MCF 10A (cell line): Measurements from ENCODE around the gene KCTD1. TPM values are rescaled to one million over a fixed set of nuclear protein-coding genes. Genes with fewer than 3 reads are reported as not detected.
A peak's percentile ranks its signal among the peaks of the same experiment; 100 is the strongest.

Experiments
- BruUV-seq: library from RNA; stranded (reverse); fragments of 400-500 nt; replicated peaks from 2 replicates; lab custom pipeline; 2021; lab: Mats Ljungman, UMichigan
- CTCF ChIA-PET: fragments of 300-600 bp; sonication (Branson Sonifier 250); formaldehyde crosslinking; extraction: SDS; loops from one replicate; lab custom pipeline; 2021; ENCODE audit warnings: antibody characterized with exemption, inconsistent platforms; lab: Yijun Ruan, JAX
- POLR2A ChIA-PET: fragments of 300-600, 350-650 bp; sonication (Branson Sonifier 250); formaldehyde crosslinking; extraction: SDS; loops from one replicate; lab custom pipeline; 2020; ENCODE audit warnings: antibody characterized with exemption, inconsistent platforms; lab: Yijun Ruan, JAX
- DNase-seq: peaks from one replicate; pipeline ENCODE4 v3.0.0-alpha.2; 2018; ENCODE audit not compliant: unreplicated experiment
- H3K27ac Mint-ChIP-seq: one replicate; pipeline ENCODE4 v1.8.0; 2022; ENCODE audit warnings: mild to moderate bottlenecking, low read depth, mixed read lengths; ENCODE audit not compliant: unreplicated experiment
- H3K27me3 Mint-ChIP-seq: one replicate; pipeline ENCODE4 v1.8.0; 2022; ENCODE audit warnings: mixed read lengths; ENCODE audit not compliant: insufficient read depth, unreplicated experiment
- H3K36me3 Mint-ChIP-seq: one replicate; pipeline ENCODE4 v1.8.0; 2022; ENCODE audit warnings: mild to moderate bottlenecking, moderate library complexity, mixed read lengths; ENCODE audit not compliant: insufficient read depth, unreplicated experiment
- H3K4me1 Mint-ChIP-seq: one replicate; pipeline ENCODE4 v1.8.0; 2022; ENCODE audit warnings: mixed read lengths; ENCODE audit not compliant: insufficient read depth, unreplicated experiment
- H3K4me3 Mint-ChIP-seq: one replicate; pipeline ENCODE4 v1.8.0; 2022; ENCODE audit warnings: mild to moderate bottlenecking, moderate library complexity, mixed read lengths; ENCODE audit not compliant: unreplicated experiment
- H3K9me3 Mint-ChIP-seq: one replicate; pipeline ENCODE4 v1.8.0; 2022; ENCODE audit warnings: mixed read lengths; ENCODE audit not compliant: unreplicated experiment
- intact Hi-C: fragments of 100-400 bp; cut with micrococcal nuclease; formaldehyde crosslinking; loops from 2 replicates; pipeline ENCODE4 v1.14.1; 2022
- total RNA-seq: library from RNA; stranded (reverse); gene quantifications from 2 replicates; pipeline ENCODE4 v1.2.3, GENCODE V29; 2022
- TF ChIP-seq, protein P1 (sequence below): fragments of 200-600 bp; IDR thresholded peaks from one replicate; pipeline ENCODE4 v1.8.0; 2022; ENCODE audit warnings: antibody characterized with exemption, mild to moderate bottlenecking; ENCODE audit not compliant: unreplicated experiment

The KCTD1 gene
- total RNA-seq, 1 experiment from 2014 or later = 37.9 TPM

DNA sequence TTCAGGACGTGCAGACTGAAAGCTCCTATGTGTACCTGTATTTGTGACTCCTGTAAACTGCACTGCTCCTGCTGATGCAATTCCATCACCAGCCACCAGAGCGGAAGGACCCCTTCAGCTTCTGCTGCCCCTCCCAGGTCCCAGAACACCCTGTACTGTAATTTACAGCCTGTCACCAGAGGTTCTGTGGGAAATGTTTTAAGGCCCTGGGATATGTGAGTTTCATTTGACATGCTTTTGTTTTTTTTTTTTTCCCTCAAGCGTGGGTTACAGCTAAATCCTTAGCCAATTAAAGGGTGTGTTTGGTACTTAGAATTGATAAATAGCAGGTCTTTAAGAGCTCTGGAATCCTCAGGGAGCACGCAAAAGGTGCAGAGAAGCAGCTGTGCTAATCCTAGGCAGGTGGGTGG lies 79.4 kb downstream of the KCTD1 start:
- no TSS peak for BruUV-seq
- POLR2A ChIA-PET = interaction anchor here (0.8 to 1.2 kb wide), 2 partner anchors 9 to 11 kb away, joined by 3 read pairs; no protein-coding TSS in a partner anchor

DNA sequence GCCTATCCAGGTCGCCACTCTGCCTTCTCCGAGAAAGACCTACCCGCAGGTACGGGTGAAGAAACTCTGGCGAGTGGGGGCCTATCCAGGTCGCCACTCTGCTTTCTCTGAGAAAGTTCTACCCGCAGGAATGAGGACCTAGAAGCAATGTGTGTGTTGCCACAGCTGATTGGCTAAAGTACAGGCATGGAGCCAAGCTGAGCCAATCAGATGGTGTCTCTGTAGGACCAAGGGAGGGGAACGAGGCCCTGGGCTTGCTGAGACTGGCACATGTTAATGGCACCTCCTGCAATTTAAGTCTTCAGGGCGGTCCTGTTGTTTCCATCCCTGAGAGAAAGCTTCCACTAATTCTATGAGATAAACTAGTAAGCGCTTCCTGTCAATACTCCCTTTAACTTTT lies 82.3 kb downstream of the KCTD1 start:
- Mint-ChIP-seq H3K27me3 (no peaks in the 10 kb centered on the region), H3K4me1 (peaks cover 18% of the 10 kb centered on the region), H3K27ac (no peak overlapping the region), H3K4me3 (no peak overlapping the region), H3K9me3 (no peaks in the 10 kb centered on the region), H3K36me3 (peaks cover 51% of the 10 kb centered on the region)
- no peak for DNase-seq
- BruUV-seq = no TSS peak
- intact Hi-C loops = no loop called here
- ChIA-PET POLR2A (no interaction called here), CTCF (interaction anchor here (0.6 to 2.0 kb wide), 3 partner anchors 27 to 904 kb away, joined by 3 to 10 read pairs (median 6); no protein-coding TSS in a partner anchor)
- TF ChIP-seq, protein P1, sequence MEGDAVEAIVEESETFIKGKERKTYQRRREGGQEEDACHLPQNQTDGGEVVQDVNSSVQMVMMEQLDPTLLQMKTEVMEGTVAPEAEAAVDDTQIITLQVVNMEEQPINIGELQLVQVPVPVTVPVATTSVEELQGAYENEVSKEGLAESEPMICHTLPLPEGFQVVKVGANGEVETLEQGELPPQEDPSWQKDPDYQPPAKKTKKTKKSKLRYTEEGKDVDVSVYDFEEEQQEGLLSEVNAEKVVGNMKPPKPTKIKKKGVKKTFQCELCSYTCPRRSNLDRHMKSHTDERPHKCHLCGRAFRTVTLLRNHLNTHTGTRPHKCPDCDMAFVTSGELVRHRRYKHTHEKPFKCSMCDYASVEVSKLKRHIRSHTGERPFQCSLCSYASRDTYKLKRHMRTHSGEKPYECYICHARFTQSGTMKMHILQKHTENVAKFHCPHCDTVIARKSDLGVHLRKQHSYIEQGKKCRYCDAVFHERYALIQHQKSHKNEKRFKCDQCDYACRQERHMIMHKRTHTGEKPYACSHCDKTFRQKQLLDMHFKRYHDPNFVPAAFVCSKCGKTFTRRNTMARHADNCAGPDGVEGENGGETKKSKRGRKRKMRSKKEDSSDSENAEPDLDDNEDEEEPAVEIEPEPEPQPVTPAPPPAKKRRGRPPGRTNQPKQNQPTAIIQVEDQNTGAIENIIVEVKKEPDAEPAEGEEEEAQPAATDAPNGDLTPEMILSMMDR = no peak

More for the DNA sequence above, 79.4 kb downstream of the KCTD1 start:
- TF ChIP-seq, protein P1 = peak; percentile 42
- Mint-ChIP-seq H3K27me3 (no peaks in the 10 kb centered on the region), H3K4me1 (peaks cover 13% of the 10 kb centered on the region), H3K27ac (no peak overlapping the region), H3K9me3 (no peaks in the 10 kb centered on the region), H3K4me3 (no peak overlapping the region), H3K36me3 (peaks cover 40% of the 10 kb centered on the region)
- intact Hi-C loops = no loop called here
- CTCF ChIA-PET = interaction anchor here (0.6 to 1.3 kb wide), 8 partner anchors 9 to 429 kb away, joined by 3 to 5 read pairs (median 3); no protein-coding TSS in a partner anchor
- peak; percentile 39 for DNase-seq

- ChIA-PET CTCF (interaction anchor here (0.6 to 2.0 kb wide), 4 partner anchors 26 to 82 kb away, joined by 3 to 10 read pairs (median 4); no protein-coding TSS in a partner anchor), POLR2A (no interaction called here)
- BruUV-seq = no TSS peak
- H3K27ac Mint-ChIP-seq = no peak overlapping the region
- DNase-seq = no peak
- H3K27me3 Mint-ChIP-seq = no peaks in the 10 kb centered on the region
- intact Hi-C loops = no loop called here
- peaks cover 23% of the 10 kb centered on the region for H3K4me1 Mint-ChIP-seq
- peaks cover 47% of the 10 kb centered on the region for H3K36me3 Mint-ChIP-seq
- no peak overlapping the region for H3K4me3 Mint-ChIP-seq
- H3K9me3 Mint-ChIP-seq = no peaks in the 10 kb centered on the region
- TF ChIP-seq, protein P1 = no peak
Measured at GRCh38 chr18:26465431-26465830, 82.9 kb downstream of the KCTD1 start.

- H3K27me3 Mint-ChIP-seq = no peaks in the 10 kb centered on the region
- no TSS peak for BruUV-seq
- TF ChIP-seq, protein P1 = no peak
- DNase-seq = no peak
- peak overlapping the region; percentile 79 for H3K27ac Mint-ChIP-seq
- peaks cover 29% of the 10 kb centered on the region for H3K4me1 Mint-ChIP-seq
- no peak overlapping the region for H3K4me3 Mint-ChIP-seq
- intact Hi-C loops = no loop called here
- CTCF ChIA-PET = interaction anchor here (0.7 to 2.0 kb wide), 3 partner anchors 37 to 108 kb away, joined by 3 to 10 read pairs (median 4); no protein-coding TSS in a partner anchor
- peaks cover 48% of the 10 kb centered on the region for H3K36me3 Mint-ChIP-seq
- H3K9me3 Mint-ChIP-seq = no peaks in the 10 kb centered on the region
- POLR2A ChIA-PET = interaction anchor here (0.6 to 1.8 kb wide), 2 partner anchors 7 to 146 kb away, joined by 3 to 6 read pairs; no protein-coding TSS in a partner anchor
Measured at GRCh38 chr18:26464128-26465011, 84.0 kb downstream of the KCTD1 start.
